Astrocyte (in vitro differentiated cells and primary cell): ENCODE measurements around the gene LRRC4C.

Experiments
- EZH2 ChIP-seq: IDR thresholded peaks from 2 replicates; pipeline ENCODE4 v1.6.1; 2012; ENCODE audit warnings: mild to moderate bottlenecking, low read length, inconsistent platforms; ENCODE audit not compliant: insufficient read depth
- TF ChIP-seq, protein P1 (sequence below): IDR thresholded peaks from 2 replicates; pipeline ENCODE4 v1.5.1; 2011; ENCODE audit warnings: low read depth, mild to moderate bottlenecking, inconsistent platforms, low read length, moderate library complexity; ENCODE audit not compliant: insufficient read depth

DNA sequence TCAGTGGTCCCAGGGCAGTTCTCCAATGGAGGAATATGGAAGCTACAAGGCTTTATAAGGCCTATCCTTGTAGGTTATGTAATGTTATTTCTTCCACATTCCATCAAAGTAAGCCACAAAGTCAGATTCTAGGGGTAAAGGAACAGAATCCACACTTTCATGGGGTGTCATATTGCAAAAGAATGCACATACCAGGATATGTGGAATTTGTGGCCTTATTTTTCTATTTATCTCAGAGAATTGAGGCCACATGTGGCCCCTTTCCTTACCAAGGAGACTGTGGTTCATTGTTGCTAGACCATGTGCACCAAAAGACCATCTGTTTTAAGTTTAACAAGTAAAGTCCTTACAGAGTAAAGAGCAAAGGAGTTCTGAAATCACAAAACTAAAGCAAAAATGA is 12.9 kb downstream of the LRRC4C start:
- TF ChIP-seq, protein P1, sequence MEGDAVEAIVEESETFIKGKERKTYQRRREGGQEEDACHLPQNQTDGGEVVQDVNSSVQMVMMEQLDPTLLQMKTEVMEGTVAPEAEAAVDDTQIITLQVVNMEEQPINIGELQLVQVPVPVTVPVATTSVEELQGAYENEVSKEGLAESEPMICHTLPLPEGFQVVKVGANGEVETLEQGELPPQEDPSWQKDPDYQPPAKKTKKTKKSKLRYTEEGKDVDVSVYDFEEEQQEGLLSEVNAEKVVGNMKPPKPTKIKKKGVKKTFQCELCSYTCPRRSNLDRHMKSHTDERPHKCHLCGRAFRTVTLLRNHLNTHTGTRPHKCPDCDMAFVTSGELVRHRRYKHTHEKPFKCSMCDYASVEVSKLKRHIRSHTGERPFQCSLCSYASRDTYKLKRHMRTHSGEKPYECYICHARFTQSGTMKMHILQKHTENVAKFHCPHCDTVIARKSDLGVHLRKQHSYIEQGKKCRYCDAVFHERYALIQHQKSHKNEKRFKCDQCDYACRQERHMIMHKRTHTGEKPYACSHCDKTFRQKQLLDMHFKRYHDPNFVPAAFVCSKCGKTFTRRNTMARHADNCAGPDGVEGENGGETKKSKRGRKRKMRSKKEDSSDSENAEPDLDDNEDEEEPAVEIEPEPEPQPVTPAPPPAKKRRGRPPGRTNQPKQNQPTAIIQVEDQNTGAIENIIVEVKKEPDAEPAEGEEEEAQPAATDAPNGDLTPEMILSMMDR = no peak
- TF ChIP-seq EZH2 = no peak
